Glomerular visceral epithelial cell (primary cell): Measurements from ENCODE around the gene EYA3.

ENCODE experiments used
- DNase-seq: peaks from one replicate; pipeline ENCODE4 v3.0.0-alpha.2; 2016; ENCODE audit errors: extremely low spot score

EYA3 gene

DNA sequence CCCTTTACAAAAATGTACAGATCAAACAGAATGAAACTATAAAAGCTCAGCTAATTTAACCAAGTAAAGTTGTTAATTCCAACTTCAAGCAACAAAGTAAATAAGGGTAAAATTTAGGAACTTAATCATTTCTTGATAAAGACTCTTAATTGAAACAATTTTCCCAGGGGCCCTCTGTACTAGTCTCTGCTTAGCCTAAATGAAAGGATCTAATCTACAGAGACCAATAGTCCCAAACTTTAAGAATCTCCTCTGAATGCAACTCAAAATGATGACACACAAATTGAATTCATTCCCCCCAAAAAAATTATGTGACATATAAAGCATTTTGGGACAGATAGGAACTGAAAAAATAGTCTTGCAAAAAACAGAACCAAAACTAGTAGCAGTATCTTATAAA, 16.6 kb downstream of the EYA3 start:
- DNase-seq, result no peak

DNA sequence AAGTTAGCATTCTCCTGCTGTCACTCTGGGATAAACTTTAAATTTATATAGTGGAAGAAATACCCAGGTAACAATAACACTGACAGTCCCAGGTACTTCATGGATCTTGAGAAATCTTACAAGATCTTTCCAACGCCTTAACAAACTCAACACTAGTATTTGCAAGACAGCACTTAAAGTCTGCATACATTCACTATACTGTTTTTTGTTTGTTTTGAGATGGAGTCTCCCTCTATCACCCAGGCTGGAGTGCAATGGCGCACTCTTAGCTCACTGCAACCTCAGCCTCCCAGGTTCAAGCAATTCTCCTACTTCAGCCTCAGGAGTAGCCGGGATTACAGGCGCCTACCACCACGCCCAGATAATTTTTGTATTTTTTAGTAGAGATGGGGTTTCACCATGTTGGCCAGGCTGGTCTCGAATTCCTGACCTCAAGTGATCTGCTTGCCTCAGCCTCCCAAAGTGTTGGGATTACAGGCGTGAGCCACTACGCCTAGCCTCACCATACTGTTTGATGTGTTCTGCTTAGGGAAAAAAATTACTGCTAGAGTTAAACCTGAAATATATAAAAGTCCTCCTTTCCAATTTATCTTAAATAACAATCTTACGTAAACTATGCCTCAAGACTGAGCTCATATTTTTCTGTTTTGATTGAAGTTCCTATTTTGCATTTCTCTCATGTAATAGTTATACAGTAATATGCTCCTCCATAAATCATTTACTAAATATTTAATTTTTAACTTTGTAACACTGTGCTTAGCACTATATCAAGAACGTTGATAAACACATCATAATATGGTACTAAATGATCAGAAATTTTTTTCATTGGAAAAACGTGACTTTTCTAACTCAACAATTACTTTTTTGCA, 17.5 kb downstream of the EYA3 start:
- DNase-seq, result no peak

DNA sequence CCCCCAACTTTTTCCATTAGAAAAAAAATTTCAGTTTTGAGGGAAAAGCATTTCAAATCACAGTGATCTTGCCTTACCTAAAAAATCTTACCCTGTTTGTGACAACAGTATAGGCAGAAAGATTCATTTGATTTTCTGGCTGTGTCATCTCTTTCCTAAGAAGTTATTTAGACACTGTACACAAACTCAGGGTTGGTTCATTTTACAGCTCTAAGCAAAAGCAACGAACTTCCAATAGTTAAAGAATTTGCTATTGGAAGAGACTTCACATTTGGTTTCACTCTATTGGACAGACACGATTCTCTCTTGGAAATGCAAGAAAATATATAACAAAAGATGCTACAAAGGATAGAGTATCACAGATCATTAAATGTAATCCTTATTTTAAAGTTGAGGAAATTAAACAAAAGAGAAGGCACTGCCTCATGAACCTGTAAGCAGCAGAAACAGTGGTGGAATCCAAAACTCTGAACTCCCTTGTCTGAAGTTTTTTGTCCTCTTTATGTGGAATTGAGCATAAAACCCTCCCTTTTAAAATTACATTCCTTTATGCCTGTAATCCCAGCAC, 20.8 kb downstream of the EYA3 start:
- no peak for DNase-seq

DNA sequence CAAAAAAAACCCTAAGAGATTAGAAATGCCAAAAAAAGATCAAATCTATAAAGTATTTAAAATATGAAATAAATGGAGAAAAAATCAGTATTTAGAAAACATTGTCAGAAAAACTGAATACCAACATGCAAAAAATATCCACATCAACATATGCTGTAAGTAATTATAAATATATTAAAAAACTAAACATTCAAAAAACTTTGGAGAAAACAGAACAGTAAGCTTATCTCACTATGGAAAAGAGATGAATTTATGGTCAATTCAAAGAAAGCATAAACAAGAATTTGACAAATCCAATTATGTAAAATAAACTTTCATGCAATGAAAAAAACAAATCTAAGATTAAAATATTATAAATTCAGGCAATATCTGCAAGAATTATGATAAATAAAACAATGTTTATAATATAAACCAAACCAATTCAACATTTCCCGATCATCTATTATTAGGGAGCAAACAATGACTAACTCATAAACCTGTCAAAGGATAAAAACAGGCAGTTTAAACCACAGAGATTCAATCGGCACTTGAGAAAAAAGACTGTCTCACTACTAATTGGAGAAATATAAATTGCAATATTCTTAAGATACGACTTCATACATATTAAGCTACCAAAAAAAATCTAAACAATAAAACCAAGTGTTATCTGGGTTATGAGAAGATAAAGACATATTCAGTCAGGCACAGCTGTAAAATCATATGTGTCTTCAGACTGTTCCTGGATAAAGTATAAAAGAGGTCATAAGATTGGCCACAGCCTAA, 21.8 kb downstream of the EYA3 start:
- no peak for DNase-seq

DNA sequence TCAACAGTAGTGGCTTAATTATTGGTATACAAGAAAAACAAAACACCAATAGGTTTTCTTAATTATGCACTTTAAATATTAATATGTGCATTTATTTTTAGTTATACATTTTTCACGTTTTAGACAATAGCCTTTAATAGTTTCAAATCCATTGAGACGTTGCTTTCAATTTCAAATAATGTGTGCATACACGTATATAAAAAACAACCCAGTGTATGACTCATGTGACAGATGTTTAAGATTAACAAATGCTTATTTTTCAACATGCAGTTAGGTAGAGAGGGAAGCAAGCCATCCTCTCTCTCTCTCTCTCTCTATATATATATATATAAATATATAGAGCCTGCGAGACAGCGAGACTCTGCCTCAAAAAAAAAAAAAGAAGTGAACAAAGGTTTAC, 24.3 kb downstream of the EYA3 start:
- no peak for DNase-seq

DNA sequence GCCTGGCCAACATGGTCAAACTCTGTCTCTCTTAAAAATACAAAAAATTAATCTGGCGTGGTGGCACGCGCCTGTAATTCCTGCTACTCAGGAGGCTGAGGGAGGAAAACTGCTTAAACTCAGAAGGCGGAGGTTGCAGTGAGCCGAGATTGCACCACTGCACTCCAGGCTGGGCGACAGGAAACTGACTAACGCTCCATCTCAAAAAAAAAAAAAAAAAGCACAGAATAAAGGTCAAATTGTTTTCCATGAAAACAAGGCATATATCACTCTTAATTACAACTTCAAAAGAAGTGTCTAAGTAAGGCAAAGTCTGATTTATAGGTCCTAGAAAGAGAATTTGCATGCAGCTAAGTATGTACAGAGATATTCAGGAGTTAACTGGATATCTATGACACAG, 25.6 kb downstream of the EYA3 start:
- no peak for DNase-seq

DNA sequence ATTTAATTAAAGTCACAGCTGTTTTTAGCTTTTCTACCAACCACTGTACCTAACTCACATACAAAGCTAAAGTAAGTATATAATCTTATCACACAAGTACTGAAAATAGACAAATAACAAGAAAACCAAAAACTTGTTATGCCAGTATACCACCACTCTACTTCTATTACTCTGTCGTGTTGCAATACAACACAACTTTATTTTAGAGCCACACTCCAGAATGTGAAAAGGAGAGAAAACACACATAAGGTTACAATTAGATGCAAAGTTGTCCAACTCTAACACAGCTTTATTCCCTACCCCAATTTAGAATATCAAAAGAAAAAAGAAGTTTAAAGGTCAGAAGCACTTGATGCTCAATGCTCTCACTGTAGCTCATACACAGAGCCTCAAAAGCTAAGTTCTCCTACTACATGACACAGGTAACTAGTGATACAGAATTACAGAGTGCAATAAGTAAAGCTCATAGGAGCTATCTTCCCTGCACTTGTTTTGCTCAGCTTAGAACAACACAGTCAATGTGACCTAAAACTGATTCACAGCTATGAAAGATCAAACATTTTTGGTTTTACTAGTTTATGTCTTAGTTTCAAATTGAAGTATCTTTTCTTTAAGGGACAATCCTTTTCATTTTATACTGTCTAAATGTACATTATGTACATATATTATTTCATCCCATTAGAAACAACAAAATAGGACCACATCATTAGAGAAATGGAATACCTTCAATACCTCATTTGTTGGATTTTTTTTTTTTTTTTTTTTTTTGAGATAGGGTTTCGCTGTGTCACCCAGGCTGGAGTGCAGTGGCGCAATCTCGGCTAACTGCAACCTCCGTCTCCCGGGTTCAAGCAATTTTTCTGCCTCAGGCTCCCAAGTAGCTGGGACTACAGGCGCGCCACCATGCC, 29.2 kb downstream of the EYA3 start:
- DNase-seq, result no peak

DNA sequence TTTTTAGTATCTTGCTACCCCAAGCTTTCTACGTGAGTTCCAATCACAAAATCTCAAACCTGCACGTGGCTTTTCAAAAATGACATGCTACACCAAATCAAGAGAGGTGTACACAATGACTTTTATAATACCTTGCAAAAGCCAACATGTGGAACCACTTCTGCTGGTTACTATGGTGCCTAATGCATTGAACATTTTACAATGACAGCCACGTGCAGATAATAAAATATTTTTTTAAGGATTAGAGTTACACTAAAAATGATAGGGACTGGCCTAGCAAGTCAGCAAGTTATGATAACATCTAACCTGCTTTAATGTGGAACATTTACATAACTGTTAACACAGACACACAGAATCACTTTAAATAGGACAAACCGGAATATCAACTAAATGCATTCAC, 30.2 kb downstream of the EYA3 start:
- no peak for DNase-seq

DNA sequence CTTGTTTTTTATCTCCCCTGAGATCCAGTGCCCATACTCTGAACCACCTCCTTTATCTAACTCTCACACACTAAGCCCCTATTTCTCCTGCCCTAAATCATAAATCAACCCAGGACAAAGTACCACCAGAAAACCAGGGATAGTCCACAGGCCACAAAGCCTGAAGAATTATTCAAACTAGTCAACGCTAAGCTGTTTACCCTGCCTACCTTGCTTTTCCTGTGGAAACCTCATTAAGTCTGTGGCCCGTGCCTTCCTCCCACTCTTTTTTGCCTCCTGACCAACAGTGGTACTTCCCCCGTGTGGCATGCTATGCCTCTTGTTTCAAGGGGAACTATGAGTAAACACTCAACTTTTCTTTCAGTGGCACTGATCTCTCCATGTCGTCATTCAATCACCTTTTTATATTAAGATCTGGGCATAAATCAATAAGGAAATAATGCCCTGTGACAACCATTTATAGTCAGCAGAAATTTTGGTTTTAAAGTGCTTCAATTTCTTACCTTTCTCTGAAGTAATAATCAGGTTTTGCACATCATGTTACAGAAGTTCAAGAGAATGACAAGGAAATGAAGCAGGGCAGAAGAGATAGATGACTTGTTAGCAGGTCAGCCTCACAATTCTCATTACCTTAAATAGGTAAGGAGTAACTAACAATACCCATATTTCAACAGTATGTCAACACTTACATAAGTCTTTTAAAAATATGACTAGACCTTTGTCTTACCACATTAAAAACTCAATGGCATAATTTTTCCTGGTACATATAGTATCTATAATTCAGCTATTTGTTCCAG, 32.1 kb downstream of the EYA3 start:
- no peak for DNase-seq

DNA sequence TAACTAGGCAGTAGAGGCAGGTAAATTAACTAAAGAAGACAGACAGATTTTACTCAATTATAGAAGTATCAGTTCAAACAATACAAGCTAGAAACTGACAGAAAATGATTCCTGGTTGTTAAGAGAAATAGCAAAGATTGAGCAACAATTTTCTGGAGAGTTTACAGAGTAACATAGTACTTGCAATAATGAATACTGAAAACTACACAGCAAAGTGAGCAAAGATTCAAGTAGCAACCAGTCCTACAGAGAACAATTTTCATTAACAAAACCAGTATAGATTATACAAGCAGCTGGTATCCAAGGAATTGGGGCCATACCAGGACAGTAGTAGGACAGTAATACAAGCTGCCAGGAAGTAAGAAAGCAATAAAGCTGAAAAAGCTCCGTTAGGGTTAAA, 37.6 kb downstream of the EYA3 start:
- no peak for DNase-seq

DNA sequence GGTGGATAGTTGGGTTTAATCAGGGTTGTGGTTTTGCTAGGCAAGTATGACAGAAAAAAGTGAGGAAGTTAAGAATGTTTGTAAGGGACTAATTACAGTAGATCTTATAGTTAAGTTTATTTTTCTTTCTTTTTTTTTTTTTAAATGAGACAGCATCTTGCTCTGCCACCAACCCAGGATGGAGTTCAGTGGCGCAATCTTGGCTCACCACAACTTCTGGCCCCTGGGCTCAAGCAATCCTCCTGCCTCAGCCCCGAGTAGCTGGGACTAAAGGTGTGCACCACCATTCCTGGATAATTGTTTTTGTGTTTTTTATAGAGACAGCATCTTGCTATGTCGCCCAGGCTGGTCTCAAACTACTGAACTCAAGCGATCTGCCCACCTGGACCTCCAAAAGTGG, 41.7 kb downstream of the EYA3 start:
- DNase-seq, result no peak

DNA sequence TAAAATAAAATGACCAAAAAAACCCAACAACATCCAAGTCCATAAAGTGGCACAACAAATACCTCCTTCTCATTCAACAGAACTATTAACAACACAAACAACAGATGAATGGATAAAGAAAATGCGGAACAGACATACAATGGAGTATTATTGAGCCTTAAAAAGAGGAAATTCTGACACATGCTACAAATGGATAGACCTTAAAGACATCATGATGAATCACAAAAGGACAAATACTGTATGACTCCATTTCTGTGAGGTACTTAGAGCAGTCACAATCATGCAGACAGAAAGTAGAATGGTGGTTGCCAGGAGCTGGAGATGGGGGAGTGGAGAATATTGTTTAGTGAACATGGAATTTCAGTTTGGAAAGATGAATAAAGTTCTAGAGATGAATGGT, 42.6 kb downstream of the EYA3 start:
- no peak for DNase-seq

DNA sequence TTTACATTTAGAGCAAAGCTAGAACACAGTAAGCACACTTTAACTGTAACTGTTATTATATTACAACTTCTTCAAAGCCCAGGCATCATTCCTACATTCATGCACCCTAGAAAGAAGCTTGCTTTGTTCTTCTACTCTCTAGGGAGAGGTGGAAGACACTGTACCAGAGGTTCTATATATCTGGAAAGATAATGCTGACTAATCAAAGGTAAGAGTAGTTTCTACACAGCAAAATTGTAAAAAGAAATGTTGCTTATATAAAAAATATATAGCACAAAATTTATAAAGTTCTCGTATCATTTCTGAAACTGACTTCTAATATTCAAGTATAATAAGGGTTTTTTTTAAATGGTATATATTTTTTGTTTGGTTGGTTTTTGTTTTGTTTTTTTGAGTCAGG, 44.0 kb downstream of the EYA3 start:
- DNase-seq, result no peak

DNA sequence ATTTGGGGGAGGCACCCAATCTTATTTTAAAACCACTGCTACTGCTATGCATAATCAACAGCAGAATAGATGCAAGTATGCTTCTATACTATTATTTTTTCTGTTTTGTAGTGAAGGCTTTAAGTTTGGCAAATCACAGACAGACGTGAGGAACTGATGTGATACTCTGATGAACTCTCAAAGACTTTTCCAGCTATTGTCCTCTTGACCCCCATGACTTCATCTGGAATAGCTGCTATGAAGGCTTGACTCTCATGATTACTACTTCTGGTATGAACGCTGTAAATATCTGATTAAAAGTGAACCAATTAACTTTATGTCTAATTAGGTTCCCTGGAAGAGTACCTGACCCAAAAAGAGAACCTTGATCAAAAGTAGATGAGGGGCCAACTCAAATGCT, 49.1 kb downstream of the EYA3 start:
- DNase-seq, result no peak

DNA sequence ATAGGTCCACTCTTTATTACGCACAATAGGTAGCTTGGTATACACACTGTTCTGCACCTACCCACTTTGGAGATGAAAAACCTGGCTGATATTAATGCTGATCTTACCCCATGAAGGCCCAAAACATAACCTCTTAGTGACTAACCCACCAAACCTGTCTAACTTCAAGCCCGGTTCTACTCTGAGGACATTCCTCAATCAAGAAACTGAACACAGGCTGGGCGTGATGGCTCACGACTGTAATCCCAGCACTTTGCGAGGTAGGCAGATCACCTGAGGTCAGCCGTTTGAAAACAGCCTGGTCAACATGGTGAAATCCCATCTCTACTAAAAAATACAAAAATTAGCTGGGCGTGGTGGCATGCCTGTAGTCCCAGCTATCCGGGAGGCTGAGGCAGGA, 50.5 kb downstream of the EYA3 start:
- no peak for DNase-seq

DNA sequence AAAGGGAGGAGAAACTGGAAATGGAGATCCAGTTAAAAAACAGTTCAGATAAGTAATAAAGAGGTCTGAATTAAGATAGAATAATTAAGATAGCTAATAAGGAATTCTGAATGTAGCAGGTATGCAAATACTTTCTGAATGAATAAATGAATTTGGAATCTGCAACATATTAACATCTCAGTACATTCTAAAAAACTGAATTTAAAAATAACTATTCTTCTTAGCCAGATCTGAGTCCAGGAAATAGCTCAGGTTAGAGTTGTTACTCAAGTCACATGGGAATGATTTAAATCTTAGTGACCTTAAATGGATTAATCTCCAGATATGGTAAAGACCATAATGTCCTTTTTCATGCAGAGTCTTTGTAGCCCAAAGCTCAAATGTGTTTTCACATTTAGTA, 51.2 kb downstream of the EYA3 start:
- no peak for DNase-seq

DNA sequence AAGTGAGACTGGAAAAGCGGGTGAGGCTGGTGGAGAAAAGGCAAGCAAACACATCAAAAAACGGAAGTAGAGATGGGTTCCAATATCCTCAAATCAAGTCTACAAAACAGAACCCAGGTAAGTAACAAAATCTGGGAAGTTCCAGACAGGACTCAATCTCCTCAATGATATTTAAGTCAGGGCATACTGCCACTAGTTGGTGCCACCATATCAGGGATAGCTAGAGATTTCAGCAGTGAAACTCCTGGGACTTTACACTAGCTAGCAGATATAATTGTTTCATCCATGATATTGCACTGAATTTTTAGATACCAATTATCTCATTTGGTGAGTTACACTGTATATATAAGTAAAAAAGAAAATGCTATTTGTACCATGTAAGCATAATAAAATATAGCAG, 52.0 kb downstream of the EYA3 start:
- DNase-seq, result no peak

DNA sequence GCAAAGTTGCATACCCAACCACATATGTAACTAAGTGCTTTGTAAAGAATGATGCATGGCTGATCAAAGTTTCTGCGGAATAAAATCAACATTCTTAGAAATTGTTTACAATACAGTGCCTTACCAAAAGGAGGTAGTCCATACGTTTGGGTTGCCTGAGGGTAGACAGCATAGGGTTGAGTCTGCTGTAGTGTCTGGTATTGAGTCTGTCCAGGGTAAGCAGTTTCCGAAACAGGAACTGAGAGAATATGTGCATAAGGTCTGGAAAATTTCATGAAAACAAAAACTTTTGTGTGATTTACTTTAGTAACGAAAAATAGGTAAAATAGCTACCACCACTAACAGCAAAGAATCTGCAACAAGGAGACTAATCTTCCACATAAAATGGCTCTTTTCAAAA, 53.0 kb downstream of the EYA3 start:
- no peak for DNase-seq

DNA sequence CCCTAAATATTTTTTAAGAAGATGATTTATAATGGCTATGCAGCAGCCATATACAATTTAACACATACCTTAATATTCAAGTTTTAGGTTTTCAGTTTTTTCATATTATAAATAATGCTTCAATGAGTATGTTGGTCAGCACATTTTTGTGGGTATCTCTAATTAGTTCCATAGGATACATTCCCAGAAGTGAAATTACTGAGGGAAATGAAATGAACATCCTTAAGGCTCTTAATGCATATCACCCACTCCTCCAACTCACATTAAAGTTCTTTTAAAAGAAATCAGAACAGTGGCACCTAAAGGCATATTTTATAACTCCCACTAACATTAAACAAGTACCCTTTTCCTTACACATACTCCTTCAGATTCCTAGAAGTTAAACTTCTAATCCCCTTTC, 56.1 kb downstream of the EYA3 start:
- DNase-seq, result no peak

DNA sequence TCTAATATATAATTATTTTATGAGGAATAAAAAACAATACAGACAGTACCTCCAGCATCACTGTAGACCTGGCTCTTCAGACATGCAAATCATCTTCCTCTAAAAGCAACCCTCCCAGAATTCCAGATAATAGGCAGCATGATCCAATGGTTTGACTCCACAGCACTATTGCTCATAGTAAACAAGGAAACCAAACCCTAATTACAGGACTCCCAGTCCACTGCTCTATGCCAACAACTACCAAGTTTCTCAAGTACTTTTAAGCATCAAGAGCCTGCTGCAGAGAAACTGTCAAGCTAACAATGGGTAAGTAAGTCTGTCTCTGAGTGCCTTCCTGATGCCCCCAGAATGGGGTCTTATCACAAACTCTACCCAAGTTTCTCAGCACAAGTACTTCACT, 57.2 kb downstream of the EYA3 start:
- DNase-seq, result no peak
